Stimulated activated CD8-positive, alpha-beta memory T cell treated with anti-CD3 and anti-CD28 coated beads, Interleukin-4, amount 100 ng/mL, for 48 hours (primary cell): ENCODE data around the gene SELENOW.

Experiments
- DNase-seq: peaks from one replicate; pipeline ENCODE4 v3.0.0-alpha.2; 2020

The SELENOW gene

GRCh38 chr19:47826800-47827199 is 48.3 kb downstream of the SELENOW start:
- no peak for DNase-seq

- no peak for DNase-seq
Observed at GRCh38 chr19:47832723-47833122, 54.2 kb downstream of the SELENOW start.
